ENCODE measurements around the gene LONP1.
"Not testable (repeated sequence)": the region's sequence is repeated elsewhere in the genome, so short reads cannot be mapped to it uniquely, and the experiment has no call there.

The LONP1 gene

GRCh38 chr19:5703819-5704818 lies 15.8 kb downstream of the LONP1 start:
- Histone ChIP-seq H3K4me3 (ENCODE audit: insufficient read depth, low read length, poor library complexity, severe bottlenecking) (no peak overlapping the region), H3K9ac (ENCODE audit: low read length) (no peak overlapping the region), H3K9me2 (replicated peaks; ENCODE audit: insufficient read depth, low read length) (no peaks in the 10 kb centered on the region), H2AFZ (ENCODE audit: low read depth, low read length, severe bottlenecking) (no peak overlapping the region), H3K27ac (ENCODE audit: low read depth, low read length) (no peak overlapping the region), H3K79me2 (ENCODE audit: insufficient read depth, low read length) (no peaks in the 10 kb centered on the region), H4K20me1 (ENCODE audit: low read depth, low read length) (no peaks in the 10 kb centered on the region), H3K9me3 (ENCODE audit: insufficient read depth, low read length) (no peaks in the 10 kb centered on the region), H3K27me3 (ENCODE audit: low read length) (no peaks in the 10 kb centered on the region), H3K36me3 (ENCODE audit: low read length) (no peaks in the 10 kb centered on the region), H3K4me2 (ENCODE audit: low read depth, low read length, poor library complexity, severe bottlenecking) (no peak overlapping the region), H3F3A (ENCODE audit: insufficient read depth) (peaks cover 1% of the 10 kb centered on the region; the same call in 1 of the 2 replicates)
- TF ChIP-seq CTCF (IDR thresholded peaks at IDR 0.05; ENCODE audit: insufficient read depth, low read length, poor library complexity, severe bottlenecking) (no peak), EZH2phosphoT487 (conservative IDR thresholded peaks at IDR 0.05; ENCODE audit: low read length) (no peak)

- not testable (repeated sequence) for H3K9me2 ChIP-seq (replicated peaks; ENCODE audit: insufficient read depth, low read length); H3K9me3 ChIP-seq (ENCODE audit: insufficient read depth, low read length); H2AFZ ChIP-seq (ENCODE audit: low read depth, low read length, severe bottlenecking); H4K20me1 ChIP-seq (ENCODE audit: low read depth, low read length); H3K27me3 ChIP-seq (ENCODE audit: low read length); H3K36me3 ChIP-seq (ENCODE audit: low read length); H3F3A ChIP-seq (ENCODE audit: insufficient read depth); H3K79me2 ChIP-seq (ENCODE audit: insufficient read depth, low read length); H3K4me3 ChIP-seq (ENCODE audit: insufficient read depth, low read length, poor library complexity, severe bottlenecking); H3K4me2 ChIP-seq (ENCODE audit: low read depth, low read length, poor library complexity, severe bottlenecking); H3K9ac ChIP-seq (ENCODE audit: low read length); H3K27ac ChIP-seq (ENCODE audit: low read depth, low read length)
Measured at GRCh38 chr19:5702053-5702410, 17.9 kb downstream of the LONP1 start.

- Histone ChIP-seq H3K9me2 (replicated peaks; ENCODE audit: insufficient read depth, low read length) (no peaks in the 10 kb centered on the region), H2AFZ (ENCODE audit: low read depth, low read length, severe bottlenecking) (no peak overlapping the region), H3K36me3 (ENCODE audit: low read length) (no peaks in the 10 kb centered on the region), H3K27ac (ENCODE audit: low read depth, low read length) (no peak overlapping the region), H3K4me2 (ENCODE audit: low read depth, low read length, poor library complexity, severe bottlenecking) (no peak overlapping the region), H4K20me1 (ENCODE audit: low read depth, low read length) (no peaks in the 10 kb centered on the region; the same call in 1 of the 2 replicates), H3K9ac (ENCODE audit: low read length) (no peak overlapping the region), H3K9me3 (ENCODE audit: insufficient read depth, low read length) (no peaks in the 10 kb centered on the region), H3K4me3 (ENCODE audit: insufficient read depth, low read length, poor library complexity, severe bottlenecking) (no peak overlapping the region), H3F3A (ENCODE audit: insufficient read depth) (peaks cover 11% of the 10 kb centered on the region), H3K27me3 (ENCODE audit: low read length) (no peaks in the 10 kb centered on the region), H3K79me2 (ENCODE audit: insufficient read depth, low read length) (no peaks in the 10 kb centered on the region)
- TF ChIP-seq CTCF (IDR thresholded peaks at IDR 0.05; ENCODE audit: insufficient read depth, low read length, poor library complexity, severe bottlenecking), result no peak
- TF ChIP-seq EZH2phosphoT487 (conservative IDR thresholded peaks at IDR 0.05; ENCODE audit: low read length), result no peak
Measured at GRCh38 chr19:5700455-5701092, 19.4 kb downstream of the LONP1 start.

Measured in SU-DHL-6 (cell line).